HG03175 (cell line): Measurements from ENCODE around the gene BUD23.
"Not testable (repeated sequence)": the region's sequence is repeated elsewhere in the genome, so short reads cannot be mapped to it uniquely, and the experiment has no call there.

Experiments
- ATAC-seq: cut with Tn5 transposase; IDR thresholded peaks from one replicate; pipeline ENCODE4 v1.9.1; 2021; ENCODE audit warnings: mild to moderate bottlenecking, moderate library complexity; ENCODE audit not compliant: unreplicated experiment

Gene BUD23

GRCh38 chr7:73700581-73701134, 17.3 kb downstream of the BUD23 start:
- no peak for ATAC-seq

GRCh38 chr7:73701357-73701995, 18.1 kb downstream of the BUD23 start:
- no peak for ATAC-seq

- ATAC-seq, result no peak
These were observed 18.8 kb downstream of the BUD23 start for GRCh38 chr7:73702226-73702625.

- ATAC-seq, result no peak
These were observed 19.3 kb downstream of the BUD23 start for GRCh38 chr7:73702665-73703064.

GRCh38 chr7:73703225-73703624, 19.8 kb downstream of the BUD23 start:
- ATAC-seq, result no peak

- ATAC-seq, result no peak
These were observed 20.6 kb downstream of the BUD23 start for GRCh38 chr7:73703757-73704639.

GRCh38 chr7:73704640-73705550, 21.5 kb downstream of the BUD23 start:
- no peak for ATAC-seq

- no peak for ATAC-seq
These were observed 22.1 kb downstream of the BUD23 start for GRCh38 chr7:73705551-73705920.

GRCh38 chr7:73706126-73707044, 23.0 kb downstream of the BUD23 start:
- ATAC-seq, result no peak

- no peak for ATAC-seq
These were observed 23.7 kb downstream of the BUD23 start for GRCh38 chr7:73707045-73707631.

GRCh38 chr7:73708961-73709549, 25.7 kb downstream of the BUD23 start:
- ATAC-seq, result no peak

- no peak for ATAC-seq
These were observed 29.4 kb downstream of the BUD23 start for GRCh38 chr7:73712773-73713172.

GRCh38 chr7:73713319-73713718, 29.9 kb downstream of the BUD23 start:
- ATAC-seq, result not testable (repeated sequence)

- ATAC-seq, result no peak
These were observed 32.4 kb downstream of the BUD23 start for GRCh38 chr7:73715648-73716317.

GRCh38 chr7:73716318-73716890, 33.0 kb downstream of the BUD23 start:
- no peak for ATAC-seq

GRCh38 chr7:73717025-73717807, 33.8 kb downstream of the BUD23 start:
- no peak for ATAC-seq

- no peak for ATAC-seq
These were observed 34.6 kb downstream of the BUD23 start for GRCh38 chr7:73717991-73718405.
